Fibroblast of skin of left quadriceps (primary cell): ENCODE results near the gene FAM136A.
"Not testable (repeated sequence)": the region's sequence is repeated elsewhere in the genome, so short reads cannot be mapped to it uniquely, and the experiment has no call there.

Source experiments
- DNase-seq, 2 experiments: peaks; one replicate each; pipeline ENCODE4 v3.0.0-alpha.2; 2013; ENCODE audit warnings: low read depth in 2 of 2

FAM136A gene

DNA sequence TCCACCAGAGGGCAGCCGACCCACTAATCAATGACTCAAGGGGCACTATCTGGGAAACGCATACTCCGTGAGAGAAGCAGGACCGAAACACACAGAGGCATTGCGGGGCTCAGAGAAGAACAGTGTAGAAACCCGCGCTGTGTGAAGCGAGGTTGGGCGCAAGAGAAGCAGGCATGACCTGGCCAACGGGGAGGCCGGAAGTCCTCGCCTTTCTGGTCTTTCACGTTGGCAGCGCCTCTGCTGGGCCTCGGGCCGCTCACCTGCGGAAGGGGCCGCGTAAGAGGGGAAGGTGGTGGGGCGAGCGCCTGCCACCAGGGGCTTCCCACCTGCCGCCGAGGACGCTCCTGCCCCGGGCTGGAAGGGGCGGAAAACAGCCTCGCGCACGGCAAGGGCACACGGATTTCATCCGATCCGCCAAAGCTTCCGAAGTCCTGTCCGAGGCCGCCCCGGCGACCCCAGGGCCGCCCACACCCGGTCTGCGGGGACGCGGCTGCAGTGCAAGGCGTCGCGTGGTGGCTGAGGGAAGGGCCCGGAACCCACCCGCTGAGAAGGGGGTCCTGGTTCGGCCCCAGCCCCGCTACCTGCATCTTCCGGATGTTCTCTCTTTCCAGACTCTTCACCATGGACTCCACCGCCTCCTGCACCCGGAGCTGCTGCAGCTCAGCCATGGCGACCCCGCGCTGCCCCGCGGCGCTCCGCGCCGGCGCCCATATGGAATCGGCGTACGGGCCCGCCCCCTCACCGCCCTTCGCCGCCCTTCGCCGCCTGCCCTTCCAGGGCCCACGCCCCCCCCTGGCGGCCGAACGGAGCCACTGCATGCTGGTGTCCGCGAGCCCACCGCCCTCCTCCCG is at the start of gene FAM136A:
Gene FAM136A (minus strand): TSS at position 724 of the 851 bp plus-strand sequence. CDS start 56 bp downstream, at position 668.
- DNase-seq: peak; percentile 44 to 48

DNA sequence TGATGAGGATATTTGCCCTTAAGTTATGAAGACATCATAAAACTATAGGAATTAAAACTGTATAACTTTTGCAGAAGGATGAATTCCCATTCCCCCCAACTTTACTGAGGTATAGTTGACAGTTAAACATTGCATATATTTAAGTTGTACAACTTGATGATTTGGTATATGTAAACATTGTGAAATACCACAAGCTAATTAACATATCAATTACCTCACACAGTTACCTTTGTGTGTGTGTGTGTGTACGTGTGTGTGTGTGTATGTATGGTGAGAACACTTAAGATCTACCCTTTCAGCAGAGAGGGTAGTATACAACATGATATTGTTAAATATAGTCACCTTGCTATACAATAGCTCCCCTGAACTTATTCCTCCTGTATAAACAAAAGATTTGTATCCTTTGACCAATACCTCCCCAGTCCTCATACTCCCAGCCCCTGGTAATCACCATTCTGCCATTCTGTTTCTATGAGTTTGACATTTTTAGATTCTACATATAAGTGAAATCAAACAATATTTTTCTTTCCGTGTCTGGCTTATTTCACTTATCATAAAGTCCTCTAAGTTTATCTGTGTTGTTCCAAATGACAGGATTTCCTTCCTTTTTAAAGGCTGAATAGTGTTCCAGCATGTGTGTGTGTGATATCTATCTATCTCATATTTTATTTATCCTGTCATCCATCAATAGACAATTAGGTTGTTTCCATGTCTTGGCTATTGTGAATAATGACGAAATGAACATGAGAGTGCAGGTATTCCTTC is 48.2 kb upstream of the FAM136A start:
- no peak for DNase-seq

DNA sequence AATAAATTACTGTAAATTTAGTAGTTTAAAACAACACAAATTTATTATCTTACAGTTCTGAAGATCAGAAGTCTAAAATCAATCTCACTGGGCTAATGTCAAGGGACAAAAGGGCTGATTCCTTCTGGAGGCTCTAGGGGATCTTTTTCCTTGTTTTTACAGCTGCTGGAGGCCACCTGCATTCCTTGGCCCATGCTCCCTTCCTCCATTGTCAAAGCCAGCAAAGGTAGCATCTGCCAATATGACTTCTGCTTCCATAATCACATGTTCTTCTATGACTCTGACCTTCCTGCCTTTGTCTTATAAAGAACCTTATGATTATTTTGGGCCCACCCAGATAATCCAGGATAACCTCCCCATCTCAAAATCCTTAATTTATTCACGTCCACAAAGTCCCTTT is 46.0 kb upstream of the FAM136A start:
- DNase-seq: no peak

DNA sequence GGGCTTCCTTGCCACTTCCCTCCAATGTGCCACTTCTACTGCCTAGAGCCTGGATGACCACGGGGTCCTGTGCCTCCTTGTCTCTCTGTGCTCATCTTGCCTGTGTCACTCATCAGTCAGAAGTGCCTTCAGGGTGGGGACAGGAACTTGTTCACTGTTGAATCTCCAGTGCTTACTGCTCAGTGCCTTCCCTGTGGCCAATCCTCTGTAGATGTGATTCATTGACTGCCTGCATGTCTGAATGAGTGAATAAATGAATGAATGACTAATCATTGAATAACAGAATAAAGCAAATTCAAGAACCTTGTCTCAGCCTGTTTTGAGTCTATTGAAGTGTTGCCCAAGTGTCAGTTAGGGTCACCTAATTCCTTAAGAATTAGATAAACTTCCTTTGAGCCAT is 42.3 kb upstream of the FAM136A start:
- DNase-seq: no peak

DNA sequence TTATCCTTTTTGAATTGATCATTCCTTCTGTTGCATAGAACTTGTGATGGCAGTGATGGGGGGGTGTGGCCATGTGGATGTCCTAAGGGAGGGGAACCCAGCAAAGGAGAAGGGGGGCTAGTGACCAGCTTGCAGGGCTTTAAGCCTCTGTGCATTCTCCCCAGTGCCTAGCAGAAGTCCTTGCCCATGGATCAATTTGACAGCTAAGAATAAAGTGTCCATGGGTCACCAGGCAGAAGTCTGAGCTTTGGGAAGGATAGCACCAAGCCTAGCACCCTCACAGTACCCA is 39.6 kb upstream of the FAM136A start:
- DNase-seq: no peak

DNA sequence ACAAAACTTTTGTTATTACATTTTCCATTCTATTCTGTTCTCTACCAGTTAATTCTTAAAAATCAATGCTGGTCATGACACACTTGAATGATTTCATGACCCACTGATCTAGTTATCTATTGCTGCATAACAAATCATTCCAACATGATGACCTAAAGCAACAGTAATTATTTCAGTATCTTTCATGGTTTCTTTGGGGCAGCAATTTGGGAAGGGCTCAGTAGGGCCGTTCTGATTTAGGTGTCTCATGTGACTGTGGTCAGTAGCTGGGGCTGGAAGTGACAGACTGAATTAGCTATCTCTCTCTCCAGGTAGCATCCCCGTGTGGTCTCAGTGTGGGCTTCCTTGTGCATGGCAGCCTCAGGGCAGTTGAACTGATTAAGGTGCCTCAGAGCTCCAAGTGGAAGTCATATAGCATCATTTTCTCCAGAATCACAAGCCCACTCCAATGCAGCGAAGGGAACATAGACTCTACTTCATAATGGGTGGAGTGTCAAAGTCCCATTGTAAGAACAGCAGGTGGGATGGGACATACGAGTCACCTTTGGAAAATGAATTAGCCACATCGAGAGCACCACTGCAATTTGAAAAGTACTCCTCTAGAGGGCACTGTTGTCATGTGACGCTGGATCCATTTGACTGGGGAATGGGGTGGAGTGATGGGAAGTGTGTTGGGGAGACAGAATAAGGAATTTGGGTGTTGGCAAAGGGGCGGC is 39.1 kb upstream of the FAM136A start:
- no peak for DNase-seq

DNA sequence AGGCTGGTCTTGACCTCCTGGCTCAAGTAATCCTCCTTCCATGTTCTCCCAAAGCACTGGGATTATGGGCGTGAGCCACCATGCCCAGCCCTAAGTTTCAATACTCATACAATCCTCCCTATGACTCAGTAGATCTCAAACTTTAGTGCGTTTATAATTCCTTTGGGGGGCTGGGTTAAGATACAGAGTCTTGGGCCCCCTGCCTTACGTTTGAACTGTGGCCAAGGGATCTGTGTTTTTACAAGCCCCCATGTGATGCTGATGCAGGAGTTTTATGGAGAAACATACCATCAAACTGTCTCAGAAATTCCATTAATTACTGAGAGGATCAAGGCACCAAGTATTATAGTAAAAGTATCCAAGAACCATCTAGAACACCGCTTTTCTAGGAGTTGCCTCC is 38.2 kb upstream of the FAM136A start:
- no peak for DNase-seq

DNA sequence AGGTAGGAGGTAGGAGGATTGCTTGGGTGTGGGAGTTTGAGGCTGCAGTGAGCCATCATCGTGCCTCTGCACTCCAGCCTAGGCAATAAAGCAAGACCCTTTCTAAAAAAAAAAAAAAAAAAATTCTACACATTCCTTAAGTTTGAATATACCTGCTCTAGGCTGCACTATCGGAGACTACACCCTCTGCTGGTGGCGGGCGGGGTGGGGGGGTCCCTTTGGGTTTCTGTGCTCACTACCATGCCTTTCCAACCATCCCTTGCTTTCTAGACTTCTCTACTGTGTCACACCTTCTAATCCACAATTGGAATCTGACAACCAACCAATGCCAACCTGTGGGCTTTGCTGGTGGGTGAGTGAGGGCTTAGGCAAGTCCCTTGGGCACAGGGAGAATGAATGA is 34.7 kb upstream of the FAM136A start:
- DNase-seq: no peak

DNA sequence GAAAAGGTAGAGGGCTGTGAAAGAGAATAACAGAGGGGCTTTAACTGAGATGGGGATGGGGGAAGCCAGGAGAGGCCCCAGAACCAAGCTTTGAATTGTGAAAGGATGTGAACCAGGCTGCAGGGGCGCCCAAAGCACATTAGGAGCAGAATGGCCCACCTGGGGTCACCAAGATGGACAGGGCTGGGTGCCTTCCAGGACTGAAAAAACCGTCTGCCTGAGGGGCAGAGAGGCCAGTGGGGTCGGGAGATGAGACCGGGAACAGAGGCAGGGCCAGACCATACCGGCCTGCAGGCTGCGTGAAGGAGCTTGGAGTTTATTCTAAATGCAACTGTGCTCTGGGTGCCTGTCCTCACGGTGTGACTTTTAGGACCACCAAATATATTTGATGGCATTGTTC is 29.1 kb upstream of the FAM136A start:
- DNase-seq: no peak

DNA sequence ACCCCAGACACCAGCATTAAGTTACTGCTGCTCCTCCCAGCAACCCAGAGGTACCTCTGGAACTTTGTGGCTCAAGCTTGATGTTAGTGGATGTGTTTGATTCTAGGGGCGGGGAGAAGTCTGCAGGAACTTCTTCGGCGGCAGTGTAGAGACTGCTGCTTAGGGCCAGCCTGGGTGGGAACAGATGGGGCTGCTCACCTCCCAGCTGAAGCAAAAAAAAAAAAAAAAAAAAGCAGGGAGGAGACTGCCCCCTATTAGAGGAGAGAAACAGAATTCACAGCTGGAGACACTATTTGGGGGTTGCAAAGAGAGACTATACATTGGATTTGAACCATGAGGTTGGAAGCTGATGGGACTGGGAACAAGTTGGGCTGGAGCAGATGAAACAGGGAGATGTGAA is 28.6 kb upstream of the FAM136A start:
- DNase-seq: no peak

DNA sequence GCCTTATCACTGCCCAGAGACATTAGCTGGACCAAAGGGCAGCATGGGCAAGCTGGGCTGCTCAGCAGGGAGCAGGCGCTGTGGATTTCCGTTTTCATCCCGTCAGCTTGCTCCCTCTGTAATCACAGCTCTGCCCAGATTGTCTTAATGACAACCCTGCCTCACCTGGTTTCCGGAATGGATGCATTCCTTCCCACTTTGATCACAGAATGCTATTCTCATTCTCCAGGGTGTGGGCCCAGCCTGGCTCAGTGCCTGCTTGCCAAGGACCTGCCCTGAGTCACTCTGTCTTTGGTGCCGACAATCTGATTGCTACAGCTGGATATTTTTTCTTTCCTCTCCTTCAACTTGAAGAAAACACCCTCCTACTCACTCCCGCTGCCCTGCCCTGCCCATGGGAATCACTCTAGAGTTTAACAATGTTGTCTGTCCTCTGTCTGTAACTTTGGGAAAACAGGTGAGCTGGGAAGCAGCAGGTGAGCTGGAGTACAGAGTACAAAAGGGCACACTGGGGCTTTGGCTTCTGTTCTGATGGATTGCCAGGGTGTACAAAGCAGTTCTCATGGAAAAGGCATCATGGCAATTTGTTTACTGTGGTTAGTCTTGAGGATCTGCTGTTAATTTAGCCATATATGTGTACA is 27.2 kb upstream of the FAM136A start:
- DNase-seq: no peak

DNA sequence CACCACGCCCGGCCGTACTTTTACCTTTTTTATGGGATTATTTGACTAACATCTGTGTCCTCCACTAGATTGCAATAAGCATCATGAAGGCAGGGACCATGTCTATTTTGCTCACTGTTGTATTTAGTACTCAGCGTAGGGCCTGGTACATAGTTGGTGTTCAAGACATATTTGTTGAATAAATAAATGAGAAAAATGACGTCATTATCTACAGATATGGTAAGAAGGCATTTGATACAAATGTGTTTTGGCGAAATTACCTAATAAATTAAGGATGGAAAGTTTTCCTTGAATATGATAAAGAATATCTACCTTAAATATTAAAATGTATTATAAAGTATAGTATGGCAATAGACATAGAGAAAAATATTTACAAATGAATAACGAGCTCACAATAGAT is 24.0 kb upstream of the FAM136A start:
- no peak for DNase-seq

DNA sequence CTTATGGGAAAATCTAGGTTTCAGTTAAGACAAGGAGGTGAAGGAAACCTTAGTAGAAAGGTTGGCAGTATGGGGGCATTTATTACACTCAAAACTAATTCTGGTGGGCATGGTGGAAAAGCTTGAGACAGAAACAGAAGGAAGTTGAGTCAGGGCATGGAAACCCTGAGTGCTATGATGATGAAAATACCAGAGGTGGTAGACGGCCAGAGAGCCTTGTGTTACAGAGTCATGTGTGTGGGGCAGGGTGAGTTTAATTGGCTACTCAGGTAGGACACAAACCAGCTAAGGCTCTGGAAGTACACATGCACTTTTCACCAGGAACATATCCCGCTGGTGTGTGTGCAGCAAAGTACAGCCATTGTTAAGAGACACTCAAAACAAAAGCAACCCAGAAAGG is 20.7 kb upstream of the FAM136A start:
- no peak for DNase-seq

DNA sequence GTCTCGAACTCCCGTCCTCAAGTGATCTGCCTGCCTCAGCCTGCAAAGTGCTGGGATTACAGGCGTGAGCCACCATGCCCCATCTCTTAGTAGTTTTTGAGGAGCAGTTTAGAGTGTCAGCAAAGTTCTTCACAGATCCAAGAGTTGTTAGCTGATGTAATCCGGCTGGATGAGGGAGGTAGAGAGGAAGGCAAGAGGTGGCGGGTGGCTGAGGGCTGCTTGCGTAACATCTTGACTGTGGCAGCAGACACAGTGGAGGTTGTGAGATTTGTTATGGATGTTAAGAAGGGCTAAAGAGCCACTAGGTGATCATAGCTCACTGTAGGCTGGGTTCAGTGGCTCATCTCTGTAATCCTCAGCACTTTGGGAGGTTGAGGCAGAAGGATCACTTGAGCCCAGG is 19.5 kb upstream of the FAM136A start:
- no peak for DNase-seq

DNA sequence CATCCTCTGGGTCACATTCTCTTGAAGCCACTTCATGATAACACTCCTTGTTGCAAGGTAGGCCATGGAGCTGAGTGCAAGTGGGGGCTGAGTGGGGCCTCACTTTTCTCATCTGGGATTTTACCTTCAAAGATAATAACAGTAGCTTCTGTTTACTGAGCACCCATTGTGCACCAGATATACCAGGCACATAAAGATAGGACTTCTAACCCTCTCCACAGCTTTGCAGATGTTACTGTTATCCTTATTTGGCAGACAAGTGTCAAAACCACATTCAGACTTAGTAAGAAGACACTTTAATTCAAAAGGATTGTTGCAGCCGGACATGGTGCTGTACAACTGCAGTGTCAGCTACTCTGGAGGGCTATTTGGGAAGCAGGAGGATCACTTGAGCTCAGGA is 12.8 kb upstream of the FAM136A start:
- no peak for DNase-seq

DNA sequence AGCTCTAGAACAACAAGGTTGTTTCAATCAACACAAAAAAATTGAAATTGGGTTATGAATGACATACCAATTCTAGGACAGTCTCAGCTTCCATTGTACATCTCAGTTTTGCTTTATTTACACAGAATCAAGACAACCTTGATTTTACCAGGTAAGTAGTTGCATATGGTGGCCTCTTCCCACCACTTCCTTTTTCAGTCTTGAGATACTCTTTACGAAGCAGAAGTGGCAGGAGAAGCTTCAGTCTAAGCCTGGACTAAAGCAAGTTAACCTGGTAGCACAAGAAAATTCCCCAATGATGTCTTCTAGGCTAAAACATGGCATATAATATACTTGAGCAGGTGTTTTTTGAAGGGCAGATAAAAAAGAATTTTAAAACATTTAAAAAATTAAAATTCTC is 10.7 kb upstream of the FAM136A start:
- DNase-seq: no peak

DNA sequence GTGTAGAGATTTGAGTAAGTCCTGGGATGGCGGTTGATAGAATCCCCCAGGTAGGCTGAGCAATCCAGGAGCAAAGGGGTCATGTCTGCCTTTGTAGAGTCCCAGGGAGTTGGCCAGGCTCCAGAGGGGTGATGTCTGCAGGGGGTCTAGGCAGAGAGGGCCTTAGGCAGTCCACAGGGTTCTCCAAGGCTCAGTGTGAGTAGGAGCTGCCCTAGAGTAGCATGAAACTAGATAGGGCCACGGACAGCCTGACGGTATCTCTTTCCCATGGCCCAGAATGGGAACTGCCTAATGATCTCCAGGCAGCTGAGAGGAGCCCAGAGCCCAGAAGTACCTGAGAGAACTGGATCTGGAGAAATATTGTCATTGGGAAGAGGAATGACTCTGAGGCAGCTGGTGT is 9.0 kb upstream of the FAM136A start:
- DNase-seq: no peak

DNA sequence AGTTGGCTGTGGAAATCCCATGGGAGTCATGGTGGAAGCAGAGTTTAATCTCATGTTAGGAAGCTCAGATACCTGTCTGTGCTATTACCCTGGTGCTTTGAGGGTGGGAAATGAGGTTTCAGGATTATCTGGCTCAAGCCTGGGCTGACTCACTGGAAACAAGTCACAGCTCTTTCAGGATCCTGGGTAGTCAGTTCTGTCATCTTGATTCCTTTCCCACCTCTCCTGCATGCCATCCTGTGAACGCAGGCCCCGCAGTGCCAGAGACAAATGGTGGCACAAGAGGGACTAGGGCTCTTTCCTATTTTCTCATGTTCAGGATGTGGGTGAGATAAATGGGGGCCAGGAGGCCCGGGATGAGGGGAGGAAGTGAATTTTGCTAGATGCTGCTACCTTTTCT is 3.7 kb upstream of the FAM136A start:
- no peak for DNase-seq

DNA sequence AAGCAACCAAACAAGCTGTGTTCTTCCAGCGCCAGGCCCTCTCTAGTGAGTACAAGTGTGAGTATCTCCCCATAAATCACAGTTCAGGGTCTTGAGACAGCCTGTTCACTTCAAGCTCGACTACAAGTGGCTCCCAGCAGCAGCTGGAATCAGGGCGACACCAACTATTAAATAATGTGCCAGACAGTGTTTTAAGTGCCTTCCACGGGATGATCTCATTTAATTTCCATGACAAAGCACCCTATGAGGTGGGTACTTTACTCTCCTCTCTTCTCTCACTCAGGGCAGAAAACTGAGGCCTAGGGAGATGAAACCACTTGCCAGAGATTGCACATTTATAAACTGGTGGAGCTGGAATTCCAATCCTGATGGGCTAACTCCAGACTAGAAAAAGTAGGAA is 2.6 kb upstream of the FAM136A start:
- DNase-seq: no peak

DNA sequence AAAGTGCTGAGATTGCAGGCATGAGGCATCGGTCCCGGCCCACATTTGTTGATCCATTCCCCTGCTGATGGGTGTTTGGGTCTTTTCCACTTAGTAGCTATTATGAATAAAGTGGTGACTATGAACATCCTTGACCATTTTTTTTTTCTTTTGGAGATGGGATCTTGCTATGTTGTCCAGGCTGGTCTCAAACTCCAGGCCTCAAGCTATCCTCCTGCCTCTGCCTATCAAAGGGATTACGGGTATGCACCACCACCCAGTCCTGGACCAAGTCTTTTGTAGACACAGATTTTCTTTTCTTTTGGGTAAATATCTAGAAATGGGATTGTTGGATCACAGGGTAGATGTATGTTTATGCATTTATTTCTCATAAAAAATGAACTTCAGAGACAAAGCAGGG is 1.3 kb upstream of the FAM136A start:
- DNase-seq: no peak

DNA sequence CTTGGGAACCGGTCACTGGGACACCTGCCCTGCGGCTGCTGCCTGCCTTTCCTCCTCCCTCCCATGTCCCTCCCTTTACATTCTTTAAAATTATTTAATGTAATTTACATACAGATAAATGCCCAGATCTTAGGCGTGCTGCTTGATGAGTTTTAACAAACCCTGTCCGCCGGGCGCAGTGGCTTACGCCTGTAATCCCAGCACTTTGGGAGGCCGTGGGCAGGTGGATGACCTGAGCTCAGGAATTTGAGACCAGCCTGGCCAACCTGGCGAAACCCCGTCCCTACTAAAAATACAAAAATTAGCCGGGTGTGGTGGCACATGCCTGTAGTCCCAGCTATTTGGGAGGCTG is 304 bp upstream of the FAM136A start:
- DNase-seq: not testable (repeated sequence)

DNA sequence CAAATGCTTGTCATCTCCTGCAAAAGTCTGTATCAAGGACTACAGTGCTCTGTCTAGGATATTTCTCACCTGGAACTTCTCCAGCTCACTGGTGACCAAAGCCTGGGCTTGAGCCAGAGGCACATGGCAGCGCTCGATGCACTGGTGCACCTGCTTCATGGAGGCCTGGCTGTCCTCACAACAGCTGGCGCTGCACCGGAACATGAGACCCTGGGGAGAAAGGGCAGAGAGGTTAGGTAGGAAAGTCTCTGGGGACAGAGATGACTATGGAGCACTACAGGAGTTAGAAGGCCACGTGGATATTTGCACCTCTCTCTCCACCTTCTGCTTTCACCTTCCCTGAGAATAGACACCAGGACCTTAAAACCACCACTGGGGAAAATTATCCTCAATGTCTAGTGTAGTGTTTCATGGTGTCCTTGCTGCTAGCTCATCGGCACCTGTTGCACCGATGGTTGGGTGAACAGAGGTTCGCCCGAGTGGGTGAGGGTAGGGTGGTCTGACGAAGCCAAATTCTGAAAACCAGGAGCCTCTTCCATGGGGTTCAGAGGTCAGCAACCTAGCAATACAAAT is 1.0 kb downstream of the FAM136A start:
- DNase-seq: no peak
